ENCODE measurements around the gene USP11.

- no peak for TF ChIP-seq CTCF (IDR thresholded peaks at IDR 0.05)
- TF ChIP-seq EZH2 (IDR thresholded peaks at IDR 0.05; ENCODE audit: borderline replicate concordance, insufficient read depth, low read depth, low read length, poor library complexity, severe bottlenecking) = no peak
Measured at GRCh38 chrX:47190445-47191269, 42.2 kb upstream of the USP11 start.

Measured in B cell (primary cell).